ENCODE measurements around the gene RPGRIP1.

RPGRIP1 gene

GRCh38 chr14:21279783-21280182 lies at the start of gene RPGRIP1:
TSS of gene RPGRIP1 (plus strand) at chr14:21280083. CDS start at chr14:21287977, 7,894 bp downstream.
- H3K4me3 ChIP-seq (replicated peaks; ENCODE audit: low read depth, low read length) = no peak within 1 kb of the TSS
- no peak for DNase-seq (ENCODE audit: extremely low read depth, low read depth)
- TF ChIP-seq CTCF (IDR thresholded peaks at IDR 0.05; ENCODE audit: low read depth, low read length, missing control alignments) = no peak

GRCh38 chr14:21231020-21231652 lies 48.7 kb upstream of the RPGRIP1 start:
- H3K4me3 ChIP-seq (replicated peaks; ENCODE audit: low read depth, low read length) = no peak overlapping the region
- TF ChIP-seq CTCF (IDR thresholded peaks at IDR 0.05; ENCODE audit: low read depth, low read length, missing control alignments) = no peak
- DNase-seq (ENCODE audit: extremely low read depth, low read depth) = no peak

GRCh38 chr14:21233457-21234076 lies 46.3 kb upstream of the RPGRIP1 start:
- TF ChIP-seq CTCF (IDR thresholded peaks at IDR 0.05; ENCODE audit: low read depth, low read length, missing control alignments) = peak; percentile 26
- no peak overlapping the region for H3K4me3 ChIP-seq (replicated peaks; ENCODE audit: low read depth, low read length)
- no peak for DNase-seq (ENCODE audit: extremely low read depth, low read depth)

GRCh38 chr14:21234112-21234511 lies 45.8 kb upstream of the RPGRIP1 start:
- H3K4me3 ChIP-seq (replicated peaks; ENCODE audit: low read depth, low read length) = no peak overlapping the region
- no peak for TF ChIP-seq CTCF (IDR thresholded peaks at IDR 0.05; ENCODE audit: low read depth, low read length, missing control alignments)
- DNase-seq (ENCODE audit: extremely low read depth, low read depth) = no peak

- no peak for TF ChIP-seq CTCF (IDR thresholded peaks at IDR 0.05; ENCODE audit: low read depth, low read length, missing control alignments)
- no peak overlapping the region for H3K4me3 ChIP-seq (replicated peaks; ENCODE audit: low read depth, low read length)
- no peak for DNase-seq (ENCODE audit: extremely low read depth, low read depth)
Measured at GRCh38 chr14:21236948-21237797, 42.7 kb upstream of the RPGRIP1 start.

GRCh38 chr14:21238823-21239518 lies 40.9 kb upstream of the RPGRIP1 start:
- no peak for DNase-seq (ENCODE audit: extremely low read depth, low read depth)
- TF ChIP-seq CTCF (IDR thresholded peaks at IDR 0.05; ENCODE audit: low read depth, low read length, missing control alignments) = no peak
- no peak overlapping the region for H3K4me3 ChIP-seq (replicated peaks; ENCODE audit: low read depth, low read length)
